HEK293 (cell line): ENCODE data around the gene MED20.

ENCODE experiments used
- CTCF ChIA-PET: fragments of 350-600 bp; formaldehyde crosslinking; extraction: SDS; loops from one replicate; lab custom pipeline; 2021; ENCODE audit warnings: antibody characterized with exemption; lab: Yijun Ruan, JAX
- POLR2A ChIA-PET: fragments of 300-600 bp; formaldehyde crosslinking; extraction: SDS; loops from one replicate; lab custom pipeline; 2020; ENCODE audit warnings: antibody characterized with exemption, inconsistent platforms; lab: Yijun Ruan, JAX
- H3K27ac ChIP-seq: fragments of 200-500 bp; sonication (Bioruptor generic); 2 replicates; pipeline ENCODE4 v1.5.1; 2014; ENCODE audit warnings: low read depth, low read length, control low read depth, inconsistent platforms; ENCODE audit errors: extremely low read depth
- H3K36me3 ChIP-seq, 2 experiments: fragments of 200-500 bp in 1 of 2; sonication (Bioruptor generic) in 1 of 2; 1 replicate in 1 of 2; 2 replicates in 1 of 2; pipeline ENCODE4 v1.5.1; 2014 to 2017; ENCODE audit warnings: inconsistent platforms in 2 of 2, low read length in 2 of 2; ENCODE audit not compliant: control insufficient read depth in 2 of 2, insufficient read depth in 1 of 2
- H3K4me1 ChIP-seq: fragments of 200-500 bp; sonication (Bioruptor generic); 2 replicates; pipeline ENCODE4 v1.5.1; 2014; ENCODE audit warnings: mild to moderate bottlenecking, low read length, inconsistent platforms; ENCODE audit not compliant: control insufficient read depth, insufficient read depth
- H3K4me3 ChIP-seq: 2 replicates; pipeline ENCODE4 v1.5.1; 2011; ENCODE audit warnings: low read depth, mild to moderate bottlenecking, control low read depth, low read length, moderate library complexity
- H3K9me3 ChIP-seq: fragments of 200-500 bp; sonication (Bioruptor generic); 2 replicates; pipeline ENCODE4 v1.5.1; 2014; ENCODE audit warnings: low read depth, low read length, inconsistent platforms; ENCODE audit not compliant: control insufficient read depth, insufficient read depth
- FEZF1 ChIP-seq: fragments of 450-650 bp; formaldehyde crosslinking; IDR thresholded peaks from 2 replicates; pipeline ENCODE4 v1.5.1; 2016; ENCODE audit warnings: missing biosample characterization, missing genetic modification characterization
- GLI4 ChIP-seq: fragments of 450-650 bp; formaldehyde crosslinking; IDR thresholded peaks from 2 replicates; pipeline ENCODE4 v1.5.1; 2016; ENCODE audit warnings: missing biosample characterization, missing genetic modification characterization
- HOXD13 ChIP-seq: sonication (generic); formaldehyde crosslinking; IDR thresholded peaks from 2 replicates; pipeline ENCODE4 v1.8.0; 2022; ENCODE audit warnings: missing genetic modification reagents, borderline replicate concordance
- KLF8 ChIP-seq: fragments of 450-650 bp; formaldehyde crosslinking; IDR thresholded peaks from 2 replicates; pipeline ENCODE4 v1.5.1; 2016; ENCODE audit warnings: missing biosample characterization, missing genetic modification characterization
- PATZ1 ChIP-seq: fragments of 450-650 bp; formaldehyde crosslinking; IDR thresholded peaks from 2 replicates; pipeline ENCODE4 v1.5.1; 2016; ENCODE audit warnings: missing biosample characterization, missing genetic modification characterization
- SCRT2 ChIP-seq: fragments of 450-650 bp; formaldehyde crosslinking; IDR thresholded peaks from 2 replicates; pipeline ENCODE4 v1.5.1; 2016; ENCODE audit warnings: missing biosample characterization, missing genetic modification characterization
- YY1 ChIP-seq: fragments of 450-650 bp; formaldehyde crosslinking; IDR thresholded peaks from 2 replicates; pipeline ENCODE4 v1.5.1; 2018; ENCODE audit warnings: missing biosample characterization, missing genetic modification characterization
- ZBTB20 ChIP-seq: fragments of 450-650 bp; formaldehyde crosslinking; IDR thresholded peaks from 2 replicates; pipeline ENCODE4 v1.5.1; 2016; ENCODE audit warnings: missing biosample characterization, missing genetic modification characterization
- ZEB2 ChIP-seq: fragments of 450-650 bp; formaldehyde crosslinking; IDR thresholded peaks from 2 replicates; pipeline ENCODE4 v1.5.1; 2016; ENCODE audit warnings: missing biosample characterization, missing genetic modification characterization
- ZFP69B ChIP-seq: fragments of 450-650 bp; formaldehyde crosslinking; IDR thresholded peaks from 2 replicates; pipeline ENCODE4 v1.5.1; 2016; ENCODE audit warnings: missing biosample characterization, missing genetic modification characterization
- ZNF114 ChIP-seq: fragments of 450-650 bp; formaldehyde crosslinking; IDR thresholded peaks from 2 replicates; pipeline ENCODE4 v1.5.0; 2017; ENCODE audit warnings: missing biosample characterization, missing genetic modification characterization
- ZNF175 ChIP-seq: fragments of 450-650 bp; formaldehyde crosslinking; IDR thresholded peaks from 2 replicates; pipeline ENCODE4 v1.5.1; 2016; ENCODE audit warnings: missing biosample characterization, missing genetic modification characterization
- ZNF18 ChIP-seq: fragments of 450-650 bp; formaldehyde crosslinking; IDR thresholded peaks from 2 replicates; pipeline ENCODE4 v1.5.1; 2016; ENCODE audit warnings: missing biosample characterization, missing genetic modification characterization
- ZNF202 ChIP-seq: fragments of 450-650 bp; formaldehyde crosslinking; IDR thresholded peaks from 2 replicates; pipeline ENCODE4 v1.5.1; 2016; ENCODE audit warnings: missing biosample characterization, missing genetic modification characterization, borderline replicate concordance
- ZNF292 ChIP-seq: fragments of 450-650 bp; formaldehyde crosslinking; IDR thresholded peaks from 2 replicates; pipeline ENCODE4 v1.5.1; 2016; ENCODE audit warnings: low read depth, missing biosample characterization, missing genetic modification characterization, borderline replicate concordance
- ZNF398 ChIP-seq: fragments of 450-650 bp; formaldehyde crosslinking; IDR thresholded peaks from 2 replicates; pipeline ENCODE4 v1.5.1; 2017; ENCODE audit warnings: missing biosample characterization, missing genetic modification characterization
- ZNF426 ChIP-seq: fragments of 450-650 bp; formaldehyde crosslinking; IDR thresholded peaks from 2 replicates; pipeline ENCODE4 v1.5.1; 2017; ENCODE audit warnings: missing biosample characterization, missing genetic modification characterization, mild to moderate bottlenecking, inconsistent platforms, moderate library complexity
- ZNF514 ChIP-seq: fragments of 450-650 bp; formaldehyde crosslinking; IDR thresholded peaks from 2 replicates; pipeline ENCODE4 v1.5.1; 2016; ENCODE audit warnings: missing biosample characterization, missing genetic modification characterization
- ZNF621 ChIP-seq: fragments of 450-650 bp; formaldehyde crosslinking; IDR thresholded peaks from 2 replicates; pipeline ENCODE4 v1.5.1; 2017; ENCODE audit warnings: missing biosample characterization, missing genetic modification characterization
- ZNF658 ChIP-seq: fragments of 450-650 bp; formaldehyde crosslinking; IDR thresholded peaks from 2 replicates; pipeline ENCODE4; 2016; ENCODE audit warnings: missing biosample characterization, missing genetic modification characterization
- ZNF776 ChIP-seq: fragments of 450-650 bp; formaldehyde crosslinking; IDR thresholded peaks from 2 replicates; pipeline ENCODE4 v1.5.0; 2017; ENCODE audit warnings: missing biosample characterization, missing genetic modification characterization, borderline replicate concordance
- ZSCAN5A ChIP-seq: fragments of 450-650 bp; formaldehyde crosslinking; IDR thresholded peaks from 2 replicates; pipeline ENCODE4 v1.5.1; 2016; ENCODE audit warnings: missing biosample characterization, missing genetic modification characterization
- TF ChIP-seq, protein P1 (sequence below): fragments of 450-650 bp; formaldehyde crosslinking; IDR thresholded peaks from 2 replicates; pipeline ENCODE4 v1.5.1; 2017; ENCODE audit warnings: missing biosample characterization, missing genetic modification characterization

Gene MED20

DNA sequence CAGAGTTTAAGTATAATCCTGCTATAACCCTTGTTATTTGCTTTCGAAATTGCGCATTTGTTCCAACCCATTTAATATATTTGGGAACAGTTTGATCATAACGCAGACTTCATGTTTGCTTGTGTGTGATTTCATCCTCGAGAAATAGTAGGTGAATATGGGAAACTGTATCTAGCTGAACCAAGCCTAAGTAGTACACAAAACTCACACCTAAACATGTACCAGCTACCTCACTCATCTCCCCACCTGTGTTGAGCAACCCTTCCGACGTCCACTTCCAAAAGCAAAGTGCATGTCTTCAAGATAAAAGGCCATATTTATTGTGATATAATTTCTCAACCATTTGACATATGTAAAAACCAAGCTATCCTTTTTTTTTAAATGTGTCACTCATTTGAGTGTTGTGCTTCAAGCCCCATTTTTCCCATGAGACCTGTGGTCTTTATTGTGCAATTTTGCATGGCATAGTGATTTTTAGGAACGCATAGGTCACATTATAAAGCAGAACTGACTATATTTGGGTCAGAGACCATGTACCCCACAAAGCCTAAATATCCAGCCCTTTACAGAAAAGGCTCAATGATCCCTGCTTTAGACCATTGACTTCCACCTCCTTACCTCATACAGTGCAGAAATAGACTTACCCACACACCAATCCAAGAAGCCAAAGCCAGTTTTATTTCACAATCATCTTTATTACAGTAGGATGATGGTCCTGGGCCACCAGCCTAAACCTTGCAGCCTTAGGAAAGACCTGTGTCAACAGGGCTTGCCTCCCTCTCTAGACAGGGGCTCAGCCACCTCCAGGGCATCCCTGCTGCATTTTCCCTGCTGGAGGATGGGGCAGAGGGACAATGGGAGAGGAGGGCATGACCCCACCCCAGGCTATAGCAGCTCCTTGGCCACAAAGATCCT is 13.6 kb upstream of the MED20 start:
- H3K4me3 ChIP-seq = no peak overlapping the region
- CTCF ChIA-PET = interaction anchor here (0.6 to 13.4 kb wide), 12 partner anchors 9 to 167 kb away, joined by 3 to 160 read pairs (median 6); partner anchors contain the start of genes BYSL, MED20, TAF8 and TOMM6
- TF ChIP-seq ZNF621 (tag by site-specific recombination) (no peak), ZFP69B (tag by site-specific recombination) (no peak), ZNF18 (tag by site-specific recombination) (no peak), ZNF776 (tag by site-specific recombination) (no peak), ZNF114 (tag by site-specific recombination) (no peak), YY1 (no peak), ZNF202 (tag by site-specific recombination) (no peak), GLI4 (tag by site-specific recombination) (no peak), ZNF514 (tag by site-specific recombination) (no peak), HOXD13 (CRISPR knock-in tag) (no peak), KLF8 (tag by site-specific recombination) (no peak), ZNF658 (tag by site-specific recombination) (no peak), ZNF175 (no peak), ZBTB20 (no peak), PATZ1 (tag by site-specific recombination) (no peak)
- TF ChIP-seq, protein P1, sequence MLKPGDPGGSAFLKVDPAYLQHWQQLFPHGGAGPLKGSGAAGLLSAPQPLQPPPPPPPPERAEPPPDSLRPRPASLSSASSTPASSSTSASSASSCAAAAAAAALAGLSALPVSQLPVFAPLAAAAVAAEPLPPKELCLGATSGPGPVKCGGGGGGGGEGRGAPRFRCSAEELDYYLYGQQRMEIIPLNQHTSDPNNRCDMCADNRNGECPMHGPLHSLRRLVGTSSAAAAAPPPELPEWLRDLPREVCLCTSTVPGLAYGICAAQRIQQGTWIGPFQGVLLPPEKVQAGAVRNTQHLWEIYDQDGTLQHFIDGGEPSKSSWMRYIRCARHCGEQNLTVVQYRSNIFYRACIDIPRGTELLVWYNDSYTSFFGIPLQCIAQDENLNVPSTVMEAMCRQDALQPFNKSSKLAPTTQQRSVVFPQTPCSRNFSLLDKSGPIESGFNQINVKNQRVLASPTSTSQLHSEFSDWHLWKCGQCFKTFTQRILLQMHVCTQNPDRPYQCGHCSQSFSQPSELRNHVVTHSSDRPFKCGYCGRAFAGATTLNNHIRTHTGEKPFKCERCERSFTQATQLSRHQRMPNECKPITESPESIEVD = no peak
- no peak overlapping the region; the same call in 1 of the 2 replicates for H3K27ac ChIP-seq
- no peaks in the 10 kb centered on the region for H3K9me3 ChIP-seq
- POLR2A ChIA-PET = interaction anchor here (1.7 to 3.2 kb wide), 3 partner anchors 7 to 29 kb away, joined by 5 to 20 read pairs (median 5); partner anchors contain the start of genes BYSL, CCND3 and MED20
- peaks cover 11% of the 10 kb centered on the region for H3K4me1 ChIP-seq
- H3K36me3 ChIP-seq = peaks cover 17 to 89% of the 10 kb centered on the region in 2 experiments

DNA sequence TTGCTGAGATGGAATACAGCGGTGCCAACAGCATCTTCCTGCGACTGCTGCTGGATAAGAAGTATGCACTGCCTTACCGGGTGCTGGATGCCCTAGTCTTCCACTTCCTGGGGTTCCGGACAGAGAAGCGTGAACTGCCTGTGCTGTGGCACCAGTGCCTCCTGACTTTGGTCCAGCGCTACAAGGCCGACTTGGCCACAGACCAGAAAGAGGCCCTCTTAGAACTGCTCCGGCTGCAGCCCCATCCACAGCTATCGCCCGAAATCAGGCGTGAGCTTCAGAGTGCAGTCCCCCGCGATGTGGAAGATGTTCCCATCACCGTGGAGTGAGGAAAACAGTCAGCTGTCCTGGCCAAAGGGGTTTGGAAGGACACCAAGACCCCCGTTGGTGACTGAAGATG is 11.4 kb upstream of the MED20 start:
- Histone ChIP-seq H3K4me1 (no peaks in the 10 kb centered on the region), H3K36me3 (peaks cover 32 to 97% of the 10 kb centered on the region in 2 experiments), H3K9me3 (no peaks in the 10 kb centered on the region), H3K4me3 (no peak overlapping the region), H3K27ac (no peak overlapping the region)
- POLR2A ChIA-PET = interaction anchor here (1.2 to 1.7 kb wide), 3 partner anchors 8 to 11 kb away, joined by 5 to 7 read pairs (median 5); partner anchors contain the start of genes BYSL, CCND3 and MED20
- CTCF ChIA-PET = interaction anchor here (1.3 to 13.4 kb wide), 5 partner anchors 7 to 282 kb away, joined by 3 to 160 read pairs (median 28); partner anchors contain the start of genes BYSL and MED20
- TF ChIP-seq SCRT2 (tag by site-specific recombination) (no peak), ZEB2 (no peak), ZNF292 (tag by site-specific recombination) (no peak), FEZF1 (tag by site-specific recombination) (no peak), ZSCAN5A (tag by site-specific recombination) (no peak), ZNF426 (tag by site-specific recombination) (no peak), ZNF398 (no peak)
